ENCODE measurements around the gene RUNX1. TPM values are rescaled to one million over a fixed set of nuclear protein-coding genes. Genes with fewer than 3 reads are reported as not detected.

Gene RUNX1
- total RNA-seq, 4 donors from 2014 or later: 3.9 to 14.5 (median 5.8) TPM

- WGBS, 2 donors (ENCODE audit: low coverage in 1 of 2): 50 to 63% methylated on average over 3 to 5 of the region's 5 CpGs
- Histone ChIP-seq H3K4me1 (no peaks in the 10 kb centered on the region), H3K27ac (no peak overlapping the region), H3K27me3 (peaks cover 5% of the 10 kb centered on the region), H3K36me3 (no peaks in the 10 kb centered on the region), H3K9me3 (no peaks in the 10 kb centered on the region), H3K4me3 (no peak overlapping the region)
- no peak for ATAC-seq
- TF ChIP-seq EP300 (IDR thresholded peaks at IDR 0.05) (no peak), POLR2AphosphoS5 (IDR thresholded peaks at IDR 0.05) (no peak), POLR2A (IDR thresholded peaks at IDR 0.05) (no peak)
- TF ChIP-seq, protein P1, sequence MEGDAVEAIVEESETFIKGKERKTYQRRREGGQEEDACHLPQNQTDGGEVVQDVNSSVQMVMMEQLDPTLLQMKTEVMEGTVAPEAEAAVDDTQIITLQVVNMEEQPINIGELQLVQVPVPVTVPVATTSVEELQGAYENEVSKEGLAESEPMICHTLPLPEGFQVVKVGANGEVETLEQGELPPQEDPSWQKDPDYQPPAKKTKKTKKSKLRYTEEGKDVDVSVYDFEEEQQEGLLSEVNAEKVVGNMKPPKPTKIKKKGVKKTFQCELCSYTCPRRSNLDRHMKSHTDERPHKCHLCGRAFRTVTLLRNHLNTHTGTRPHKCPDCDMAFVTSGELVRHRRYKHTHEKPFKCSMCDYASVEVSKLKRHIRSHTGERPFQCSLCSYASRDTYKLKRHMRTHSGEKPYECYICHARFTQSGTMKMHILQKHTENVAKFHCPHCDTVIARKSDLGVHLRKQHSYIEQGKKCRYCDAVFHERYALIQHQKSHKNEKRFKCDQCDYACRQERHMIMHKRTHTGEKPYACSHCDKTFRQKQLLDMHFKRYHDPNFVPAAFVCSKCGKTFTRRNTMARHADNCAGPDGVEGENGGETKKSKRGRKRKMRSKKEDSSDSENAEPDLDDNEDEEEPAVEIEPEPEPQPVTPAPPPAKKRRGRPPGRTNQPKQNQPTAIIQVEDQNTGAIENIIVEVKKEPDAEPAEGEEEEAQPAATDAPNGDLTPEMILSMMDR (IDR thresholded peaks at IDR 0.05): no peak
Observed at GRCh38 chr21:35010447-35010846, 38.7 kb downstream of the RUNX1 start.

DNA sequence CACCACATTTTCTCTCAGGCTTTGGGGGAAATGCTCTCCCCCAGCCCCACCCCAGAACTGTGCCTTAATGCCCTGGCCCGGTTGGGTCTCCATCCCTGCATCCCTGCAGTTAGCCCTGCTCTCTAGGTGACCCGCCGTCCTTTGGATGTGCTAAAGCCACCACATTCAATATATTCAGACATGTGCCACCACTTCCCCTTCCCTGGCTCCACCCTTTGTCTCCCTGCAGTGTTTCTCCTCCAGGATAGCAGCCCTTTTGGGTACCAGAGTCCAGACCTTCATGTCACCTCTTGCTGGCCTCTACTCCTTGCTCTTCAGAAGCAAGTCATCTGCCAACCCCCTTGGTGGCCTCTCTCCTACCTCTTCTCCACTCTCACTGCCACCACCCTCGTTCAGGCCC, 41.8 kb downstream of the RUNX1 start:
- no peak for ATAC-seq
- H3K9me3 ChIP-seq: no peaks in the 10 kb centered on the region
- TF ChIP-seq POLR2A (IDR thresholded peaks at IDR 0.05) (no peak), POLR2AphosphoS5 (IDR thresholded peaks at IDR 0.05) (no peak), EP300 (IDR thresholded peaks at IDR 0.05) (no peak)
- TF ChIP-seq, protein P1 (IDR thresholded peaks at IDR 0.05): no peak
- no peak overlapping the region for H3K4me3 ChIP-seq
- 67 to 92% methylated on average over 3 of the region's 4 CpGs for WGBS, 2 donors (ENCODE audit: low coverage in 1 of 2)
- H3K36me3 ChIP-seq: no peaks in the 10 kb centered on the region
- H3K27me3 ChIP-seq: peaks cover 5% of the 10 kb centered on the region
- no peak overlapping the region for H3K27ac ChIP-seq
- no peaks in the 10 kb centered on the region for H3K4me1 ChIP-seq

- 81 to 91% methylated on average over 3 of the region's 3 CpGs for WGBS, 2 donors (ENCODE audit: low coverage in 1 of 2)
- H3K4me3 ChIP-seq: no peak overlapping the region
- no peak for ATAC-seq
- H3K4me1 ChIP-seq: no peaks in the 10 kb centered on the region
- TF ChIP-seq POLR2AphosphoS5 (IDR thresholded peaks at IDR 0.05) (no peak), POLR2A (IDR thresholded peaks at IDR 0.05) (no peak), EP300 (IDR thresholded peaks at IDR 0.05) (no peak)
- TF ChIP-seq, protein P1 (IDR thresholded peaks at IDR 0.05): no peak
- no peaks in the 10 kb centered on the region for H3K9me3 ChIP-seq
- peaks cover 5% of the 10 kb centered on the region for H3K27me3 ChIP-seq
- no peak overlapping the region for H3K27ac ChIP-seq
- H3K36me3 ChIP-seq: no peaks in the 10 kb centered on the region
Observed at GRCh38 chr21:35006771-35007170, 42.3 kb downstream of the RUNX1 start.

GRCh38 chr21:35006248-35006647, 42.9 kb downstream of the RUNX1 start:
- no peaks in the 10 kb centered on the region for H3K9me3 ChIP-seq
- no peak overlapping the region for H3K27ac ChIP-seq
- 83 to 88% methylated on average over 1 to 3 of the region's 3 CpGs for WGBS, 2 donors (ENCODE audit: low coverage in 1 of 2)
- TF ChIP-seq POLR2AphosphoS5 (IDR thresholded peaks at IDR 0.05): no peak
- TF ChIP-seq, protein P1 (IDR thresholded peaks at IDR 0.05): no peak
- TF ChIP-seq EP300 (IDR thresholded peaks at IDR 0.05): no peak
- TF ChIP-seq POLR2A (IDR thresholded peaks at IDR 0.05): no peak
- no peak overlapping the region for H3K4me3 ChIP-seq
- no peaks in the 10 kb centered on the region for H3K4me1 ChIP-seq
- H3K27me3 ChIP-seq: peaks cover 5% of the 10 kb centered on the region
- H3K36me3 ChIP-seq: no peaks in the 10 kb centered on the region
- ATAC-seq: no peak

- Histone ChIP-seq H3K27ac (no peak overlapping the region), H3K27me3 (no peaks in the 10 kb centered on the region), H3K4me1 (no peaks in the 10 kb centered on the region), H3K9me3 (no peaks in the 10 kb centered on the region), H3K4me3 (no peak overlapping the region), H3K36me3 (no peaks in the 10 kb centered on the region)
- 75 to 76% methylated on average over 6 of the region's 6 CpGs for WGBS, 2 donors (ENCODE audit: low coverage in 1 of 2)
- ATAC-seq: no peak
- TF ChIP-seq POLR2A (IDR thresholded peaks at IDR 0.05): no peak
- no peak for TF ChIP-seq EP300 (IDR thresholded peaks at IDR 0.05)
- TF ChIP-seq, protein P1 (IDR thresholded peaks at IDR 0.05): no peak
- no peak for TF ChIP-seq POLR2AphosphoS5 (IDR thresholded peaks at IDR 0.05)
Observed at GRCh38 chr21:35005560-35006224, 43.4 kb downstream of the RUNX1 start.
